Mesenchymal stem cell (in vitro differentiated cells and primary cell): ENCODE measurements around the gene EXOC4.
A peak's percentile ranks its signal among the peaks of the same experiment; 100 is the strongest.

Experiments
- DNase-seq: peaks from one replicate; pipeline ENCODE4 v3.0.0-alpha.2; 2013
- H2AFZ ChIP-seq: one replicate; pipeline ENCODE4 v1.6.1; 2013; ENCODE audit warnings: low read depth, mild to moderate bottlenecking, control low read depth, inconsistent platforms, low read length, moderate library complexity
- H2AK5ac ChIP-seq: 2 replicates; pipeline ENCODE4 v1.6.1; 2013; ENCODE audit warnings: low read length, moderate library complexity, mild to moderate bottlenecking, inconsistent platforms; ENCODE audit not compliant: severe bottlenecking
- H2BK120ac ChIP-seq: one replicate; pipeline ENCODE4 v1.6.1; 2013; ENCODE audit warnings: low read depth, mild to moderate bottlenecking, inconsistent platforms, low read length, moderate library complexity
- H2BK12ac ChIP-seq, 2 experiments: one replicate each; pipeline ENCODE4 v1.6.1; 2013; ENCODE audit warnings: inconsistent platforms in 2 of 2, low read length in 2 of 2, mild to moderate bottlenecking in 2 of 2, moderate library complexity in 2 of 2, control low read depth in 1 of 2
- H2BK15ac ChIP-seq: one replicate; pipeline ENCODE4 v1.6.1; 2013; ENCODE audit warnings: mild to moderate bottlenecking, low read depth, inconsistent platforms; ENCODE audit not compliant: poor library complexity, severe bottlenecking
- H2BK5ac ChIP-seq: 2 replicates; pipeline ENCODE4 v1.6.1; 2013; ENCODE audit warnings: low read depth, mild to moderate bottlenecking, low read length, control low read depth, inconsistent platforms; ENCODE audit not compliant: poor library complexity, severe bottlenecking
- H3K14ac ChIP-seq, 2 experiments: one replicate each; pipeline ENCODE4 v1.6.1; 2013; ENCODE audit warnings: inconsistent platforms in 2 of 2, low read length in 2 of 2, control low read depth in 1 of 2, mild to moderate bottlenecking in 1 of 2, moderate library complexity in 1 of 2
- H3K18ac ChIP-seq, 2 experiments: one replicate each; pipeline ENCODE4 v1.6.1; 2013; ENCODE audit warnings: inconsistent platforms in 2 of 2, low read length in 2 of 2, control low read depth in 1 of 2, low read depth in 1 of 2, mild to moderate bottlenecking in 1 of 2
- H3K23ac ChIP-seq, 2 experiments: one replicate each; pipeline ENCODE4 v1.6.1; 2013; ENCODE audit warnings: inconsistent platforms in 2 of 2, low read length in 2 of 2, mild to moderate bottlenecking in 2 of 2, moderate library complexity in 2 of 2, control low read depth in 1 of 2
- H3K27ac ChIP-seq: 2 replicates; pipeline ENCODE4 v1.5.1; 2013; ENCODE audit warnings: mild to moderate bottlenecking, moderate library complexity, low read length, control low read depth, inconsistent platforms; ENCODE audit not compliant: poor library complexity, severe bottlenecking
- H3K27me3 ChIP-seq, 2 experiments: 2 replicates each; pipeline versions ENCODE4 v1.6.1 to v1.7.0; 2013; ENCODE audit warnings: low read length in 2 of 2, mild to moderate bottlenecking in 2 of 2, moderate library complexity in 2 of 2, control low read depth in 1 of 2, inconsistent platforms in 1 of 2; ENCODE audit not compliant: control insufficient read depth in 1 of 2, insufficient read depth in 1 of 2
- H3K36me3 ChIP-seq, 2 experiments: 2 replicates each; pipeline versions ENCODE4 v1.6.1 to v1.7.0; 2013; ENCODE audit warnings: low read length in 2 of 2, control low read depth in 1 of 2, inconsistent platforms in 1 of 2, low read depth in 1 of 2, mild to moderate bottlenecking in 1 of 2; ENCODE audit not compliant: insufficient read depth in 2 of 2, control insufficient read depth in 1 of 2
- H3K4ac ChIP-seq, 2 experiments: one replicate each; pipeline ENCODE4 v1.6.1; 2013; ENCODE audit warnings: inconsistent platforms in 2 of 2, low read length in 2 of 2, mild to moderate bottlenecking in 2 of 2, moderate library complexity in 2 of 2, control low read depth in 1 of 2, low read depth in 1 of 2
- H3K4me1 ChIP-seq: 2 replicates; pipeline ENCODE4 v1.6.1; 2013; ENCODE audit warnings: low read depth, low read length, control low read depth; ENCODE audit not compliant: control insufficient read depth, insufficient read depth
- H3K4me2 ChIP-seq: 2 replicates; pipeline ENCODE4 v1.6.1; 2013; ENCODE audit warnings: low read length, mild to moderate bottlenecking, inconsistent platforms; ENCODE audit not compliant: poor library complexity, severe bottlenecking
- H3K4me3 ChIP-seq, 2 experiments: 2 replicates each; pipeline versions ENCODE4 v1.5.1 to v1.7.0; 2013; ENCODE audit warnings: low read length in 2 of 2, mild to moderate bottlenecking in 2 of 2, control low read depth in 1 of 2, low read depth in 1 of 2; ENCODE audit not compliant: insufficient read depth in 1 of 2
- H3K79me1 ChIP-seq: replicated peaks from 2 replicates; pipeline ENCODE4 v1.6.1; 2013; ENCODE audit warnings: mild to moderate bottlenecking, control low read depth, low read length, inconsistent platforms; ENCODE audit not compliant: poor library complexity, severe bottlenecking
- H3K9ac ChIP-seq: 2 replicates; pipeline ENCODE4 v1.7.0; 2013; ENCODE audit warnings: mild to moderate bottlenecking, low read length, moderate library complexity
- H3K9me3 ChIP-seq: 2 replicates; pipeline ENCODE4 v1.7.0; 2013; ENCODE audit warnings: mild to moderate bottlenecking, low read length; ENCODE audit not compliant: control insufficient read depth
- H4K8ac ChIP-seq: one replicate; pipeline ENCODE4 v1.6.1; 2013; ENCODE audit warnings: inconsistent platforms, mild to moderate bottlenecking, low read length, moderate library complexity
- H4K91ac ChIP-seq: one replicate; pipeline ENCODE4 v1.6.1; 2013; ENCODE audit warnings: mild to moderate bottlenecking, low read length, inconsistent platforms
- WGBS: methylation state at CpG from one replicate; pipeline ENCODE4 v1.1.7; 2013; ENCODE audit warnings: mixed read lengths; 5-methylcytosine and 5-hydroxymethylcytosine counted together

EXOC4 gene

DNA sequence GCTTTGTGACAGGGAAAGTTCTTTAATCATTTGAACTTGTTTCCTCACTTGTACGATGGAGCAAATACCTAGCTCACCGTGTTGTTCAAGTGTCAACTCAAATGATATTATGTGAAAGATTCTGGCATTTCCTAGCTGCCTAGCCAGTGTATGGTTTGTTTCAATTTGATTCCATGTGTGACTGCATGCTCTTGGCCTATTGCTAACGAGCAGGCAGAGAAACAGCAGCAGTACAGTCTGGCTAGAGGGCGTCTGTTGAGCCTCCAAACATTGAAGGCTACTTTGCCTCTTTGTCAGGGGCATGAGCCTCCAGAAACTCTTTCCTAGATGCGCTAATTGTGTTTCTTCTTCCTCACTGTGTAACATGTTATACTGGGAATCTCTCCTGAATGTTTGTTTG is 417.4 kb downstream of the EXOC4 start:
- H2BK120ac ChIP-seq: no peak overlapping the region
- no peak overlapping the region for H3K4ac ChIP-seq
- peaks cover 6% of the 10 kb centered on the region for H3K79me1 ChIP-seq
- no peak overlapping the region for H3K23ac ChIP-seq
- no peak overlapping the region for H4K91ac ChIP-seq
- no peaks in the 10 kb centered on the region for H3K27me3 ChIP-seq
- no peak overlapping the region for H2BK15ac ChIP-seq
- H2AFZ ChIP-seq: no peak overlapping the region
- no peak overlapping the region for H2AK5ac ChIP-seq
- H3K4me1 ChIP-seq: peaks cover 1% of the 10 kb centered on the region
- no peaks in the 10 kb centered on the region for H3K9me3 ChIP-seq
- no peak overlapping the region for H3K27ac ChIP-seq
- no peak overlapping the region for H3K9ac ChIP-seq
- WGBS: 91% methylated on average over 4 of the region's 5 CpGs
- no peak overlapping the region for H2BK12ac ChIP-seq
- no peaks in the 10 kb centered on the region for H3K36me3 ChIP-seq
- H4K8ac ChIP-seq: no peak overlapping the region
- no peak overlapping the region for H3K14ac ChIP-seq
- no peak overlapping the region for H2BK5ac ChIP-seq
- no peak overlapping the region for H3K4me2 ChIP-seq
- no peak overlapping the region for H3K18ac ChIP-seq
- no peak overlapping the region for H3K4me3 ChIP-seq
- DNase-seq: no peak

DNA sequence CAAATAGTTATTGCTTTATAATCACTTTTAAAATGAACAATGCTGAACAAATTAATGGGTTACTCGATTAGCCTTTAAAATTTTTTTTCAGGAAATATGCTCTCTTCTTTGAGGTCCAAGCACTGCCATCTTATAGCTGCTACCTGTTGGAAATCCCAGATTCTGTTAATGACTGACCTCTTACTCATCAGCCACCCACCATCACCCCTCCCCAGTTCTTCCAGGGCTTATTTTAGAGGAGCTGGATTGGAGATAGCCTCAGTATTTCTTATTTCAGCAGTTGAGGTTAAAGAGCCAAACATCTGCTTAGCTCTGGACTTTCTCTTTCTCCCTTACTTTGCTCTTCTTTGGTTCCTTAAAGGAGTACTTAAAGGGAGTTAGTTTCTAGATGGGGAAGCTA is 420.0 kb downstream of the EXOC4 start:
- 100% methylated on average over 1 of the region's 1 CpG for WGBS
- Histone ChIP-seq H2BK12ac (no peak overlapping the region), H3K4me3 (no peak overlapping the region)

DNA sequence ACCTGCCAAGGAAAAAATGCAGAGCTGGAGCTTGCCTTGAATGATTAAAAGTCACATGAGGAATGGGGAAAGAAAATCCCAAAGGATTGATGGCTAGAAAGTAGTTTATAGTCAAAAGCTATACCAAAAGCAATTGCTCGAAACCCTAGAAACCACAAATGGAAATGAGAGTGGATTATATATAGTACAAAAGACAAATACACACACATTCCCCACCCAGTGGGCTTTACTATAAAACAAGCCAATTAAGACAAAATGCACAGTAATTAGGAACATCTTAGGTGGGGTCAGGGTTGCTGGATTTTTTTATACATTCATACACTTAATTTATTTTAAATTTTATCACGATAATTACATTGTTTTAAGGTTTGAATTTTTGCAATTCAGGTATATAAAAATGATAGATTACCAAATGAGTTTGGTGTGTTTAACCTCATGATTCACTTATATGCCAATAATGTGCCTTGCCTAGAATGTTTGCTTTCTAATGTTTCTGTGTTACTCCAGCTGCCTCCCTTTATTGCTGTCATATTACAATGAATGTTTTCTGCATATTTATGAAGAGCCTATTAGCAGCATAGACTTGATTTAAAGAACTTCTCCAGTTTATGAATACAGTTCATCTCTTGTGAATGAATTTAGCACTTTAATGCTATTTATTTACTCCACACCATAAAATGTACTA is 421.3 kb downstream of the EXOC4 start:
- Histone ChIP-seq H3K14ac (no peak overlapping the region), H2AK5ac (no peak overlapping the region), H4K91ac (no peak overlapping the region), H3K27ac (no peak overlapping the region), H3K23ac (no peak overlapping the region), H2AFZ (no peak overlapping the region), H4K8ac (no peak overlapping the region), H3K36me3 (no peaks in the 10 kb centered on the region), H3K9ac (no peak overlapping the region), H2BK120ac (no peak overlapping the region), H3K27me3 (no peaks in the 10 kb centered on the region), H3K9me3 (no peaks in the 10 kb centered on the region), H2BK15ac (no peak overlapping the region), H3K4me2 (no peak overlapping the region), H3K4ac (no peak overlapping the region), H3K79me1 (peaks cover 7% of the 10 kb centered on the region), H3K4me3 (no peak overlapping the region), H3K4me1 (peaks cover under 1% of the 10 kb centered on the region), H2BK12ac (no peak overlapping the region), H2BK5ac (no peak overlapping the region), H3K18ac (no peak overlapping the region)
- WGBS: no CpG with 5 or more reads among the region's 2 CpGs
- no peak for DNase-seq

More for the DNA sequence above, 420.0 kb downstream of the EXOC4 start:
- Histone ChIP-seq H2BK120ac (no peak overlapping the region), H3K18ac (no peak overlapping the region), H3K14ac (no peak overlapping the region), H3K9me3 (no peaks in the 10 kb centered on the region), H2AK5ac (no peak overlapping the region), H4K91ac (no peak overlapping the region), H3K36me3 (no peaks in the 10 kb centered on the region), H3K27ac (peak overlapping the region; percentile 24), H3K4me2 (no peak overlapping the region), H3K23ac (no peak overlapping the region), H4K8ac (no peak overlapping the region), H2BK5ac (no peak overlapping the region), H2BK15ac (no peak overlapping the region), H3K79me1 (peaks cover 8% of the 10 kb centered on the region), H2AFZ (no peak overlapping the region), H3K9ac (no peak overlapping the region), H3K4me1 (peaks cover 1% of the 10 kb centered on the region), H3K27me3 (no peaks in the 10 kb centered on the region), H3K4ac (no peak overlapping the region)
- DNase-seq: no peak

DNA sequence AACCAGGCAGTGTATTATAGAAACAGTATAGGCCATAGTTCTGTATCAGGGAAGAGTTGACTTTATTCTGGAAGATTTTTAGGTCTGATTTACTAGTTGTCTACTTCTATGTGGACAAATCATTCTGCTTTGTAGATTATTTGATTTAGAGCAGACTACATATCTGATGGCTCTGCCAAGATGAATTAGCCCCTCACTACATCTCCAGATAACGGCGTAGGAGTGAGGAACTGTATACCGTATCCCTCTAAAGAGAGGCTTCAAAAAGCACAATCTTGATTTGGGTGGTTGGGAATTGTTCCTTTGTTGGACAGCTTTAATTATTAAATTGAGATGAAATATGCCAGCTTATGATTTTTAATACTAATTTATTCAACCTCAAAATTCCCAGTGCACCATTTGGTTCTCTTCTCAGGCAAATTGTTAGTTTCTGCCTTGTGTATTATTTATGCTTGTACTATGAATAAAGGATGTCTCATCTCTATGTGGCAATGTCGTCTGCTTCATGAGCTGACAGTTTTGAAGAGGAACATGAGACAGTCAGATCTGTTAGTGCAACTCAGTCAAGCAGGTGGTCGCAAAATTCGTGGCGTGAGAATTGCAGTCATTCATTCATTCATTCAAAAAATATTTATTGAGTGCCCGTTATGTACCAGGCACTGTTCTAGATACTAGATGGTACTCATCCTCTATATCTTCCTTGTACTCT is 422.8 kb downstream of the EXOC4 start:
- Histone ChIP-seq H2AFZ (no peak overlapping the region), H4K8ac (no peak overlapping the region), H3K9me3 (no peaks in the 10 kb centered on the region), H3K27me3 (no peaks in the 10 kb centered on the region), H3K18ac (no peak overlapping the region), H3K36me3 (no peaks in the 10 kb centered on the region), H2BK120ac (no peak overlapping the region), H3K23ac (no peak overlapping the region), H3K4me2 (no peak overlapping the region), H3K79me1 (peaks cover 7% of the 10 kb centered on the region), H3K27ac (no peak overlapping the region), H3K4ac (no peak overlapping the region), H3K4me3 (no peak overlapping the region), H2BK5ac (no peak overlapping the region), H3K14ac (no peak overlapping the region), H2AK5ac (no peak overlapping the region), H2BK15ac (no peak overlapping the region), H4K91ac (no peak overlapping the region), H3K9ac (no peak overlapping the region), H2BK12ac (no peak overlapping the region), H3K4me1 (no peaks in the 10 kb centered on the region)
- DNase-seq: no peak
- 96% methylated on average over 7 of the region's 8 CpGs for WGBS
